Measurements from ENCODE around the gene STS. TPM values are rescaled to one million over a fixed set of nuclear protein-coding genes. Genes with fewer than 3 reads are reported as not detected.

STS gene
- total and polyA plus RNA-seq, 10 of the 15 experiments (the other 5 are each of a cell fraction or from before 2014, with no cell fraction given), result 1.6 to 19.4 (median 4.7) TPM

DNA sequence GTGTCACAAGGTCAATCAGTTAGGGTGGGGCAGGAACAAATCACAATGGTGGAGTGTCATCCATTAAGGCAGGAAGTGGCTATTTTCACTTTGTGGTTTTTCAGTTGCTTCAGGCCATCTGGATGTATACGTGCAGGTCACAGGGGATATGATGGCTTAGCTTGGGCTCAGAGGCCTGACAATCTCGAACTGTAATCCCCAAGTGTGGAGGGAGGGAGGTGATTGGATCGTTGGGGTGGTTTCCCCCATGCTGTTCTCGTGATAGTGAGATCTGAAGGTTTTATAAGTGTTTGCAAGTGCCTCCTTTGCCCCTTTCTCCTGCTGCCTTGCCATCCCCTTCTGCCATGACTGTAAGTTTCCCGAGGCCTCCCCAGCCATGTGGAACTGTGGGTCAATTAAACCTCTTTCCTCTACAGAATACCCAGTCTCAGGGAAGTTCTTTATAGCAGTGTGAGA lies 36.7 kb upstream of the STS start:
- H3K36me3 ChIP-seq (ENCODE audit: control insufficient read depth in 2 of 2, insufficient read depth in 2 of 2, low read length in 1 of 2), result peaks cover 2 to 3% of the 10 kb centered on the region in 2 experiments; a peak in 3 of 4 replicates
- intact Hi-C loops (cut with micrococcal nuclease; ENCODE audit: unreplicated experiment), result loop anchor here (1.0 to 2.0 kb wide), 4 partner anchors 25 to 372 kb away; no protein-coding TSS in a partner anchor
- DNase-seq (ENCODE audit: low read depth, low spot score), result peak; percentile 73
- peak overlapping the region; percentile 65 for H3K9ac ChIP-seq (ENCODE audit: control insufficient read depth, insufficient read depth, low read length)
- 1% methylated on average over 5 of the region's 5 CpGs for WGBS (ENCODE audit: insufficient coverage, insufficient replicate concordance, low lambda C conversion rate, missing lambda C conversion rate)
- ChIA-PET POLR2A (interaction anchor here (0.7 to 10.2 kb wide), 11 partner anchors 10 to 154 kb away, joined by 3 to 117 read pairs (median 5); partner anchors contain the start of genes PUDP and STS), SMC1A (ENCODE audit: uncharacterized antibody, unreplicated experiment) (interaction anchor here (1.2 to 6.9 kb wide), 12 partner anchors 10 to 811 kb away, joined by 4 to 80 read pairs (median 12); partner anchors contain the start of genes PUDP and STS), CTCF (interaction anchor here (1.2 to 5.2 kb wide), 6 partner anchors 20 to 36 kb away, joined by 4 to 34 read pairs (median 14); partner anchors contain the start of gene STS), RAD21 (ENCODE audit: unreplicated experiment) (interaction anchor here (0.6 to 10.2 kb wide), 13 partner anchors 9 to 1031 kb away, joined by 3 to 127 read pairs (median 8); partner anchors contain the start of genes PUDP and STS)
- no peaks in the 10 kb centered on the region for H3K27me3 ChIP-seq (replicated peaks in 1 of 2; ENCODE audit: control insufficient read depth in 2 of 2, insufficient read depth in 2 of 2, low read length in 1 of 2)
- peak; percentile 84 for ATAC-seq
- H4K20me1 ChIP-seq (ENCODE audit: control insufficient read depth, insufficient read depth), result no peaks in the 10 kb centered on the region
- peaks cover 35% of the 10 kb centered on the region for H3K79me2 ChIP-seq (ENCODE audit: control insufficient read depth, insufficient read depth, low read length)
- peak overlapping the region; percentile 99 for H3K27ac ChIP-seq (ENCODE audit: control insufficient read depth, insufficient read depth)
- BruUV-seq (replicated peaks), result no TSS peak
- FAIRE-seq, result no peak
- in situ Hi-C loops (cut with MboI), result no loop called here
- H3K4me2 ChIP-seq (ENCODE audit: control insufficient read depth, insufficient read depth), result peak overlapping the region; percentile 69; the same call in 1 of the 2 replicates
- peaks cover 68% of the 10 kb centered on the region for H3K4me1 ChIP-seq (ENCODE audit: control insufficient read depth, insufficient read depth, low read length)
- H3K4me3 ChIP-seq, result no peak overlapping the region
- peak overlapping the region; percentile 62 for H2AFZ ChIP-seq (ENCODE audit: control insufficient read depth, low read depth, low read length)
- no peaks in the 10 kb centered on the region; the same call in 1 of the 3 replicates for H3K9me3 ChIP-seq (replicated peaks; ENCODE audit: control insufficient read depth, insufficient read depth, low read length)
- peak; percentile 61 for TF ChIP-seq POLR2A (IDR thresholded peaks at IDR 0.05; ENCODE audit: low read depth, low read length)
- peak; percentile 44; the same call in 1 of the 2 replicates for TF ChIP-seq BACH1 (IDR thresholded peaks at IDR 0.05; ENCODE audit: borderline replicate concordance)
- peak; percentile 77; the same call in 1 of the 2 replicates for TF ChIP-seq TCF12 (IDR thresholded peaks at IDR 0.05; ENCODE audit: low read depth, low read length)
- no peak for TF ChIP-seq NKRF (conservative IDR thresholded peaks at IDR 0.05)
- TF ChIP-seq NR2F1 (conservative IDR thresholded peaks at IDR 0.05), result peak; percentile 98
- peak; percentile 80 for TF ChIP-seq RELA (IDR thresholded peaks at IDR 0.05; ENCODE audit: borderline replicate concordance, partially characterized antibody)
- no peak for TF ChIP-seq BMI1 (IDR thresholded peaks at IDR 0.05; ENCODE audit: borderline replicate concordance)
- TF ChIP-seq WRNIP1 (IDR thresholded peaks at IDR 0.05; ENCODE audit: borderline replicate concordance, low read depth, low read length), result no peak
- TF ChIP-seq HSF1 (IDR thresholded peaks at IDR 0.05; ENCODE audit: low read depth, low read length), result no peak
- TF ChIP-seq ATF7 (IDR thresholded peaks at IDR 0.05; ENCODE audit: low read depth), result peak; percentile 84
- TF ChIP-seq ZBED1 (IDR thresholded peaks at IDR 0.05; ENCODE audit: borderline replicate concordance), result peak; percentile 84
- TF ChIP-seq, protein P1, sequence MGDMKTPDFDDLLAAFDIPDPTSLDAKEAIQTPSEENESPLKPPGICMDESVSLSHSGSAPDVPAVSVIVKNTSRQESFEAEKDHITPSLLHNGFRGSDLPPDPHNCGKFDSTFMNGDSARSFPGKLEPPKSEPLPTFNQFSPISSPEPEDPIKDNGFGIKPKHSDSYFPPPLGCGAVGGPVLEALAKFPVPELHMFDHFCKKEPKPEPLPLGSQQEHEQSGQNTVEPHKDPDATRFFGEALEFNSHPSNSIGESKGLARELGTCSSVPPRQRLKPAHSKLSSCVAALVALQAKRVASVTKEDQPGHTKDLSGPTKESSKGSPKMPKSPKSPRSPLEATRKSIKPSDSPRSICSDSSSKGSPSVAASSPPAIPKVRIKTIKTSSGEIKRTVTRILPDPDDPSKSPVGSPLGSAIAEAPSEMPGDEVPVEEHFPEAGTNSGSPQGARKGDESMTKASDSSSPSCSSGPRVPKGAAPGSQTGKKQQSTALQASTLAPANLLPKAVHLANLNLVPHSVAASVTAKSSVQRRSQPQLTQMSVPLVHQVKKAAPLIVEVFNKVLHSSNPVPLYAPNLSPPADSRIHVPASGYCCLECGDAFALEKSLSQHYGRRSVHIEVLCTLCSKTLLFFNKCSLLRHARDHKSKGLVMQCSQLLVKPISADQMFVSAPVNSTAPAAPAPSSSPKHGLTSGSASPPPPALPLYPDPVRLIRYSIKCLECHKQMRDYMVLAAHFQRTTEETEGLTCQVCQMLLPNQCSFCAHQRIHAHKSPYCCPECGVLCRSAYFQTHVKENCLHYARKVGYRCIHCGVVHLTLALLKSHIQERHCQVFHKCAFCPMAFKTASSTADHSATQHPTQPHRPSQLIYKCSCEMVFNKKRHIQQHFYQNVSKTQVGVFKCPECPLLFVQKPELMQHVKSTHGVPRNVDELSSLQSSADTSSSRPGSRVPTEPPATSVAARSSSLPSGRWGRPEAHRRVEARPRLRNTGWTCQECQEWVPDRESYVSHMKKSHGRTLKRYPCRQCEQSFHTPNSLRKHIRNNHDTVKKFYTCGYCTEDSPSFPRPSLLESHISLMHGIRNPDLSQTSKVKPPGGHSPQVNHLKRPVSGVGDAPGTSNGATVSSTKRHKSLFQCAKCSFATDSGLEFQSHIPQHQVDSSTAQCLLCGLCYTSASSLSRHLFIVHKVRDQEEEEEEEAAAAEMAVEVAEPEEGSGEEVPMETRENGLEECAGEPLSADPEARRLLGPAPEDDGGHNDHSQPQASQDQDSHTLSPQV (IDR thresholded peaks at IDR 0.05), result peak; percentile 99
- TF ChIP-seq POLR2AphosphoS2 (IDR thresholded peaks at IDR 0.05; ENCODE audit: low read depth, low read length), result 0 out of 2 replicates have a peak, but pooled peaks have one; percentile 39
- TF ChIP-seq TCF7 (IDR thresholded peaks at IDR 0.05; ENCODE audit: borderline replicate concordance), result no peak

All from GM12878 (cell line).